HG03097 (cell line): ENCODE data around the gene BMP8B.

ENCODE experiments used
- ATAC-seq: cut with Tn5 transposase; IDR thresholded peaks from one replicate; pipeline ENCODE4 v1.9.1; 2021; ENCODE audit not compliant: unreplicated experiment, low FRiP score

Gene BMP8B

DNA sequence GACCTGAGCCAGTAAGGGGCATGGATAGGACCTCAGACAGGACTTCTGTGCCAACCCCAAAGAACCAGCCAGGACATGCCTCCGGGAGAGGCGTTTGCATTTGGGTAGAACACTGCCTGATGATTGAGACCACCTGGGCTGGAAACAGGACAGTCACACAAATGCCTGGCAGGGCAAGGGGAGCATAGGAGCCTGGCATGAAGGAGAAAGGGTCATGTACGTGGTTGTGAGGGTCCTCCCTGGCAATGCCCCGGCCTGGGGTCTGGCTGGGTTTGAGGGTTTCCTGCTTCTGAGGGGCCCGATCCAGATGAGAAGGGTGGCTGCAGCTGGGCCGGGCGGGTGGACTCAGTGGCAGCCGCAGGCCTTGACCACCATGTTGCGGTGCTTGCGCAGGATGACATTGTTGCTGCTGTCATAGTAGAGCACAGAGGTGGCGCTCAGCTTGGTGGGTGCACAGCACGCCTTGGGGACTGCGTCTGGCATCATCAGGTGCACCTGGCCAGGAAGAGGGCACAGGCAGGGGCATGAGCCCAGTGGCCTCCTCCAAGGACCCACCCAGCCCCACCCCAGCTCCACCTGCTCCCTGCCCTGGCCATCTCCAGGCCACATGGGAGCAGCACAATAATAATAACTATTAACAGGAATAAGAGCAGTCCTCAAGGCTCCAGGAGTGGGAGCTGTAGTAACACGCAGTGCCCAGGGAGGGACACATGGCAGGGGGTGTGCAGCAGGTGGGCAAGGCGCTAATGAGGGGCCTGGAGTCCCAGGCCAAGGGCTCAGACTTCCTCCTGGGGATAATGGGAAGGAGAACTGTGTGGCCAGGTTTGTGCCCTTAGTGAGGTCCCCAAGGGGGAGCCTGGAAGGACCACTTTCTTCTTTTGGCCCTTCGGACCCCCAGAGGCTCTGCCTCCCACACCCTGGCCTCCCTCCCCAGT, 28.3 kb downstream of the BMP8B start:
- ATAC-seq = no peak

DNA sequence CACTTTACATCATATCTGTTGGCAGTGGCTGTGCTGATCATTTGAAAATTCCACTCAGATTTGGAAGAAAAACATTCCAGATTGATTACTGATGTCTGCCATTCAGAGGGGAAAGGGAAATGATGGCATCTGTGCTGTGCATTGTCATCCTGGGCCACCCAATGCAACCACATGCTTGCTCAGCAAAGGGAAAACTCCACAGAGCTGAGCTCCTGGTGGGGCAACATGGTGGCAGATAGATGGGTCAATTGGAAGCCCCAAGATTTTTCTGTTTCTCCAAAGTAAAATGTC, 29.3 kb downstream of the BMP8B start:
- ATAC-seq = no peak

DNA sequence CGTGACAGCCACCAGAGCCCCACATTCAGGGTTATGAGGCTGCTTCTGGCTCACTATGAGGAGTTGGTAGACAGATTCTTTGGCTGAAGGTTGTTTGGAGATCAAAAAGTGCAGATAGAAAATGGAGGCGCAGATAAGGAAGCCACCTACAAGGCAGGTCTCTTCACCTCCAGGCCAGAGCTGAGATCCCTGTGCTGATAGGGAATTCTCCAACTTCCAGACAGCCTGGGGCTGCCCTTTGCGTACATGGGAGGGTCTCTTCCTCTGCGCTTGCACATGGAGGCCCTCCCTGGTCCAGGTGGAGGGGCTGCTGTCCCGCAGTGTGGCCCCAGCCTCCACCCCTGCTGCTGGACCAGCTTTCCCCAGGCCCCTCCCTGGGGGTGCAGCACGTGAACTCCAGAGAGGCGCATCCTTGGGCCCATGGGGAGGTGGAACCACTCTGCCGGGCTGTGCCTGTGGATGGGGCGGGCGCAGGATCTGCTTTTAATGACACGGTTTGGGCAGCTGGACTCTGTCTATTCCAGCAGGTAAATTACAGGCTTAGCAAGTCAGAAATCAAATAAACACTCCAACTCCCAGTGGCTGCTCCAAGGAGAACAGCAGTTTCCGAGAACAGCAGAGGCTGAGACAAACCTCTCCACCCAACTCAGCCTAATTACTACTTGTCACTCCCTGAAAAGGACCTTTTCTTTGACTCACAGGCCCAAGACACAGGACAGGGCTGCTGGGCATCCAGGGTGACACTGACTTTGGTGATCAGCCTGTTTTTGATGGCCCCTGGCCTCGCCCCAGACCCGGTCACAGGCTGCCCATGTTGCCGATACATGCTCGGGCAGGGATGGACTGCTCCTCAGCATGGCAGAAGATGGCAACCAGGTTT, 29.9 kb downstream of the BMP8B start:
- no peak for ATAC-seq

DNA sequence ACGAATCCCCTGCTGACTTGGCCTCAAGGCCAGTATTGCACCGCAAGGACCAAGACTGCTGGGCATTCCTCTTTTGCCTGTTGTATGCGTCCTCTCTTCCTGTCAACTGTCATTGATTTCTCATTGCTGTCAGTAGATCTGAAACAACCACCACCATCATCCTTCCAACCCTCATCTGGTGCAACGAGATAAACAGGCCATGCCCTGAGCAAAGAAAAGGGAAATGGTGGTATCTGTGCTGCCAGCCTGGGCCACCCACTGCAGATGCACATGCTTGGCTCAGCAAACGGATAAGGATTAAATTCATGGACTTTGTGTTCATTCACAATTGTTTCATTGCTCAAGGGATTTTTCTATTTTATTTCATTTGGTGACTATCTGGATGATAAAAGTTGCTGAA, 31.2 kb downstream of the BMP8B start:
- no peak for ATAC-seq

DNA sequence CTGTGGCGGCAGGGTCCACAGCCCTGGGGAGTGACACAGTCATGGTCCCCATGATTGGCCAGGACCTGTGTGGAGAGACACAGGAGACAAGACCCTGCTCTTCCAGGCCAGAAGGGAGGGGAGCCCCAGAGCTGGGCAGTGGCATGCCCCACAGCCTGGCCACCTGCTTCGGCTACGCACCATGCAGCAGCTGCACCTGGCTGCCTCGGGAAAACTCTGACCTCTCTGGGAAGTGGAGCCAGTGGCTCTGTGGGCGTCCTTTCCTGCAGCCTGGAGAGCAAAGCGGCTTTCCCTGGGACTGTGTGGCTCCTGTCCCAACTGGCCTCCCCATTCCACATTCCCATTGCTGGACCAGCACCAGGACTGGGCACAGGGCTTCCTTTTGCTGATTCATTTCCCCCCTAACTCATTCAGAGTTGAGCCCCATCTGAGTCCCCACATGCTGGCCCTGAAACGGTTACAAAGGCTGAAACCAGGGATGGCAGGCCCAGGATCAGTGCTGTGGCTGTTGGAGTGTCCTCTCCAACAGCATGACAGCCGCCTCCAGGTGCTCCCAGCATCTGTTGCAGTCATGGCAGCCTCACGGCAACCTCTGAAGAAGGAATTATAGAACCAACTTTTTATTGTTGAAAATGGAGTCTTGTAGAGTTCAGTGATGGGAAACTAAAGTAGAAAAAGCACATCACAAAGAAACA, 32.6 kb downstream of the BMP8B start:
- ATAC-seq = no peak

DNA sequence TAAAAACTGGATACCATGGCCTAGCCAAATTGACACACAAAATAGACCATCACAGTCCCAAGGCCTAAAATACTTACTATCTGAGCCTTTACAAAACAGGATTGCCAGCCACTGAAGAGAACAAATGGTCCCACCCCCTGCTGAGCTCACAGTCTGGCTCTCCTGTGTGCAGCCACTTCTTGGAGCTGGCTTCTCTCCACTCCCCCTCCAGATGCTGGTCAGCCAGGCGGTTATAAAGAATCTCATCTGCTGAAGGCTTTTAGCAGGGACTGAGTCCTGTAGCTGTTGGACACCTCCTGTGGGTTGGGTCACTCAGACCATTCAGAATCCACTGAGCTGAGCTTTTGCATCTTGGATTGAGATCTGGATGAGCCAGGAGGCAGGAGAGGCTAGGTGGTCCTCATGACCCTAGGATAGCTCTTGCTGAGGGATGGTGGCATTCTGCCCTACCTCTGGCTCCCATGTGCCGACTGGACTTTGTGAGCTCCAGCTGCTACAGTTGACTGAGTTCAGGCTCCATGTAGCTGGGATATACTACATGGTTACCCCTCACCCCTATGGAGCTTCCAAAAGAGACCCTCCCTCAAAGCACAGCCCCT, 33.7 kb downstream of the BMP8B start:
- no peak for ATAC-seq

DNA sequence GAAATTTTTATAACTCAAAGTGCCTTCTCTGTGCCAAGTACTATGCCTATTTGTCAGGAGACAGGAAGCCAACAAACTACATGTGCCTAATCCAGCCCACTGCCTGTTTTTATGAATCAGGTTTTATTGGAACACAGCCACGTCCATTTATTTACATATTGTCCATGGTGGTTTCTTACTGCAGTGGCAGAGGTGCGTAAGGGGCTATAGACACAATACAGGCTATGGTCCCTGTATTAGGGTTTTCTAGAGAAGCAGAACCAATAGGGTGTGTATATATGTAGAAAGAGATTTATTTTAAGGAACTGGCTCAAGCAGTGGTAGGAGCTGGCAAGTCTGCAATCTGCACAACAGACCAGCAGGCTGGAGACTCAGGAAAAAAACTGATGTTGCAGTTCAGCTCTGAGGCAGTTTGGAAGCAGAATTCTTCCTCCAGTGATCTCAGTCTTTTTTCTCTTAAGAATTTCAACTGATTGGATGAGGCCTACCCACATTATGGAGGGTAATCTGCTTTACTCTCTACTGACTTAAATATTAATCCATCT, 34.6 kb downstream of the BMP8B start:
- no peak for ATAC-seq

DNA sequence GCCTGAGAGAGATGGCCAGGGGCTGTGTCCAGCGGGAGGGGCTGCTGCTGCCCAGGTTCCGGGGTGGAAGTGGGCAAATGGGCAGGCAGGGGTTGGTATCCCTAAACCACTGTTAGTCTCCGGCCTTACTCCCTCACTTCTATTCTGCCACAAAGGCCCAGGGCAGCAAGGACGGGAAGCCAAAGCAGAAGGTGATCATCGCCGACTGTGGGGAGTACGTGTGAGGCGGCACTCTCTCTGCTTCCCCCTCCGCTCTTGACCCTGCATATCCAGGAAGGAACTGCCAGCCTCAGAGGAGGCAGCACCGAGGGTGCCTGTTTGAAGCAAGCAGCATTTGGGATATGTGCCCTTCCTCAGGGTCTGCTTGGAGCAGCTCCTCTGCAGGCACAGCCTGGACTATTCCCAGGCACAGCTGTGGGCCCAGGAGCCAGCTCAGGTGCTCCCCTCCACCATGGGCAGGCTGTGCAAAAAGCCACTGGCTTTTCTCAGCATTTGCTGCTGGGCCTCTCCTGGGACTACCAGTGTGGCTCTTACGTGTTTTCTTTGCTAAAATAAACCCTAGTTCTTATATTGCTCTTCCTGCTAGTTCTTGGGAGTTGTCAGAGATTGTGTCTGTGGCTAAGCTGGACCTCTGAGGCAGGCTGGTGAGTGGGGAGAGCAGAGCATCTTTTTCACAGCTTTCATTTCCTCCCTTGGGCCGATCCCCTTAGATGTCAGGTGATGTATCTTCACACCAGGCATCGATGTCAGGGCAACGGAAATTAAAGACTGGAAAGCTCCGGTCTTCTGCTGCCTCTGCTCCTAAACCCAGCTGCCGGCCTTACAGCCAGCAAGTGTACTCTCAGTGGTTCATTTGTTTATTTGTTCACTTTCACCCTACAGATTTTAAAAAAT, 35.3 kb downstream of the BMP8B start:
- ATAC-seq = no peak

DNA sequence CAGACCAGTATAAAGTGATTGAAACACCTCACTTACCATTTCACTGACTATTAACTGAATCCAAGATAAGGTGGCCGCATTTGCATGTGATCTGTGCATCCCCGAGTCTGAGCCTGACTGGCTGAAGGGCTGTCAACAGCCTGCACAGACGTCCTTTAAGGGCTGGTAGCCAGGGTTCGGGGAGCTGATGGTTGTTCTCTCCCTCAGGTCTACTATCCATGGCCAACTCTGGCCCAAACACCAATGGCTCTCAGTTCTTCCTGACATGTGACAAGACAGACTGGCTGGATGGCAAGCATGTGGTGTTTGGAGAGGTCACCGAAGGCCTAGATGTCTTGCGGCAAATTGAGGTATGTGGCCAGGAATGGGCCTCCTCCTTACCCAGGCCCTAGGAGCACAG, 36.0 kb downstream of the BMP8B start:
- no peak for ATAC-seq

DNA sequence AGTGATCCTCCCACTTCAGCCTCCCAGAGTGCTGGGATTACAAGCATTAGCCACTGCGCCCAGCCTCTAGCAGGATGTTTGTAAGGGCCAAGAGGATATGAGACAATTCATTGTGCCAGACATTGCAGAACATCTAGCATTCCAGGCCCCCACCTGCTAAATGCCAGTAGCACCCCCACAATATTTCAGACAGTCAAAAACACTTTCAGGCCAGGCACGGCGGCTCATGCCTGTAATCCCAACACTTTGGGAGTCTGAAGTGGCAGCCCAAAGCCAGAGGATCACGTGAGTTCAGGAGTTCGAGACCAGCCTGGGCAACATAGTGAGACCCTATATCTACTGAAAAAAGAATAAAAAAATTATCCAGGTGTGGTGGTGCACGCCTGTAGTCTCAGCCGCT, 37.1 kb downstream of the BMP8B start:
- ATAC-seq = no peak

DNA sequence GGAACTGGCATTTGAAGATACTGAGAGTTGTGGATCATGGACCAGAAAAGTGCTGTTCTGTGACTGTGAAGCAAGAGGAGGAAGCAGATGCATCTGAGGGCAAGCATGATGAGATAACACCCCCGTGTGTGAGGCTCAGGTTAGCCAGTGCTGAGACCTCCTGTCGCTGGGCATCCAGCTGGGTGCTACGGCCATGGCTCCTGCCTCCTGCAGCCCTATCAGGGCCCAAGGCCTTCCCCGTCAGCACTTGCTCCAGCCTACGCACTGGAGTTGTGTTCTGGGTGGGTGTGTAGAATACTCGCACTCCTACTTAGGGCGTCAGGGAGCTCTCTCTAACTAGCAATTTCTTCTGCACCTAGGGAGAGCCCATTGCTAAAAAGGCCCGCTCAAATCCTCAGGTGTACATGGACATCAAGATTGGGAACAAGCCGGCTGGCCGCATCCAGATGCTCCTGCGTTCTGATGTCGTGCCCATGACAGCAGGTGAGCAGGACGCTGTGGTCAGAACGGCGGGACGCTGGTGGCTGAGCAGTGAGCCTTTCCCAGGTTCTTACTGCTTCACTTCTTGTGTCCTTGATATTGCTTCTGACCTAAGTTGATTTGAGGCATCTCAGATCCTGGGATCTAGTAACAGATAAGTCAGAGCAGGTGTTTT, 43.5 kb downstream of the BMP8B start:
- no peak for ATAC-seq

DNA sequence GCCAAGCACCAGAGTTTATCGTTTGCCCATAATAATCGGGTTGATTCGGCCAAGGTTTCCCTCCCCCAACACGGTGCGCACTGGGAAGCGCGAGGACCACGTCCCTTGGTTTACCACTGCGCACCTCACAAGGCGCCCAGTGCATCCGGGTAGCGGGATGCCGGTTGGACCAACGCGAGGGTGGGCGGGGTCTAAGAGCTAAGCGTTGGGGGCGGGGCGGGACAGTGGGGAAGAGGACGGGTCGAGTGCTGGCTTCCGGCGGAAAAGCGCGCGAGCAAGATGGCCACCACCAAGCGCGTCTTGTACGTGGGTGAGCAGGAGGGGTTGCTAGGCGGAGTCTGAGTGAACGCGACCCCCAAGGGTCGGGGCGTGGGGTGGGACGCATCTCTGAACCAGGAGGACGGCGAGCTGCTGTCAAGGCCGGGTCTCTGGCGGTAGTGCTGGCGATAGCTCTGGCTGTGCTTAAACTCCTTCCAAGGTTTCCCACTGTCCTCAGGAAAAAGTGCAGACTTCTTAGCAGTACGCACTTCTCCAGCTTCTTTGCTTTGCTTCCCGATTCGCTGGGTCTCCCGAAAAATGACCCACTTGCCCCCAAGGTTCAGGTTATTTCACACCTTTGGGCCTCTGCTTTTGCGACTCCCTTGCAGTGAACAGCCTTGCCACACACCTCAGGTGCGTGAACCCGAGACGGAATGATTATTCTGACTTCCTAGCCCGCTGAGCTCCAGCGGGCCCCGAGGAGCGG, 49.9 kb downstream of the BMP8B start, which contains the start of gene PPIE:
PPIE (plus strand) TSS at position 261 of the 745 bp plus-strand sequence; CDS start at position 280, 19 bp downstream.
- peak; percentile 70 for ATAC-seq

DNA sequence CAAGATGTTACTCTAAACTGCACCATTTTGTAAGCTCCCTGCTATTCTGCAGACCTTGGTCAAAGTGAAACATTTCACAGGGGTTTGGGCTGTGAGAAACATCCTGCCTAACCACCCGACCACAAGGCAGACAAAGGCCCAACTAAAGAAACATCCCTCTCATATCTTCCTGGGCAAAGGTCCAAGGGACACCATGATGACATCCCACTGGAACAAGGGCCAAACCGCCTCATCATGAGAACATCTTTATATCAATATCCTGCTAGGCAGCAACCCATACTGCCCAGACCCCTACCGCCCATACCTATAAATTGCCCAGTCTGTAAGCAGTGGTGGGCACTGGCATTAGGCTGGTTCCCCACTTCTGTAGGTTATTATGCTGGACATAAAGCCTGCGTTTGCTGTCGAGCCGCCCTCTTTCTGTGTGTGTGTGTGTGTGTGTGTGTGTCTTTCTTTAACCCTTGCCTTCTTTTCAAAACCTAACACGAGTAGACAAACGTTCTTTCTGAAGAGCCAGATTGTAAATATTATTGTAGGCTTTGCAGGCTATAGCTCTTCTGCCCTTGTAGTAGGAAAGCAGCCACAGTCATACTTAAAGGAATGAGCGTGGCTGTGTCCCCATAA, 51.0 kb downstream of the BMP8B start:
- no peak for ATAC-seq

DNA sequence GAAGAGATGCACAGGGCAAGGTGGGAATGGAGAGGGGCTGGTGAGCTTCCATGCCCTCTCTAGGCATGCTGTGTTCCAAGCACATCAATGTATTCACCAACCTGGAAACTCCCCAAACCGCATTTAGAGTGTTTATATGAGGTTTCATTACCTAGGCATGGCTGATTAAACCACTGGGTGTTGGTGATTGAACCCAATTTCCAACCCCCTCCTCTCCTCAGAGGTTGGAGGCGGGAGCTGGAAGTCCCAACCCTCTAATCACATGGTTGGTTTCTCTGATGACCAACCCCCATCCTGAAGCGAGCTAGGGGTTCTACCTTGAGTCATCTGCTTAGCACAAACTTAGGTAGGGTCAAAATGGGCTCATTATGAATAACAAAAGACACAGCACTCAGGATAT, 52.9 kb downstream of the BMP8B start:
- ATAC-seq = no peak

DNA sequence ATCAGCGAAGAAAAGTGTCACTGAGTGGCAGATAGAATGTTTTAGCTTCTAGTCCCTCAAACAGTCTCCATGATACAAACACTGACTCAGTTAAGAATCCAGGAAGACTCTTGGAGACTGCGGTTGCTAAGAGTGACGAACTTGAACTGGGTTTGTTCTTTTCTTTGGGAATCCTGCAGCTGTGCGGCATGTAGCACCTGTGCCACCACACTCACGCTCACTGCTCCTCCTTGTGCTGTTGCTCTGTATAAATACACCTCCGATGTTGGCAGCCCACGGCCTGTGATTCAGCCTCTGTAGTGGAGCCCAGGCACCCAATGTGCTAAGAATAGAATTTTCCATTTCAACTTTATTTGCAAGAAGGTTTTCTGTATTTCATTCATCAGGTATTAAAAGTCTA, 55.5 kb downstream of the BMP8B start:
- no peak for ATAC-seq

DNA sequence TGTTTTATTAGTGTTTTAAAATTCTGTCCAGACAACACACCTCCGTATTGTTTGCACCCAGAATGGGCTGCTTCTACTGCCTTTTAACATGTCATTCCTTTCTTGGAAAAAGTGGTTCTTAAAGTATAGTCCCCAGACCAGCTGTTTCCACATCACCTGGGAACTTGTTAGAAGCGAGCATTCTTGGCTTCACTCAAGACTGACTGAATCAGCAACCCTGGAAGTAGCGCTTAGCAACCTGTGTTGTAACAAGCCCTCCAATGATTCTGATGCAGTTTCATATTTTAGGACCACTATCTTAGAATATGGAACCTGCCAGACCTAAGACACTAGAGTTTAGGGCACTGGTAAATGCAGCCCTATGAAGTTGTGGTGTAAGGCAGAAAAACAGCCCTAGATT, 55.9 kb downstream of the BMP8B start:
- no peak for ATAC-seq

DNA sequence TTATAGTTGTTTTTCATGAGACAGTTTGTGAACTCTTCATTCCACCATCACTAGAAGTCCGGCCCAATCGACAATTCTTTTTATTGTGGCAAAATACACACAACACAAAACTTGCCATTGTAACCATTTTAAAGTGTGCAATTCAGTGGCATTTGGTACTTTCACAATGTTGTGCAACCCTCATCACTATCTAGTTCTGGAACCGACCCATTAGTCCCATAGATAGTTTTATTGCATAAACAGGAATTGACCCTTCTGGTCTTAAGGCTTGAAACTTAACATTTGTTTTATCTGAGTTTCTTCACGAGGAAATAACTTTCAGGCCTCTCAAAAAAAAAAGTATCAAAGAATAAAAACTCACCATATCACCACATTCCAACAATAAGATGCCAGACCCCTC, 58.8 kb downstream of the BMP8B start:
- no peak for ATAC-seq

DNA sequence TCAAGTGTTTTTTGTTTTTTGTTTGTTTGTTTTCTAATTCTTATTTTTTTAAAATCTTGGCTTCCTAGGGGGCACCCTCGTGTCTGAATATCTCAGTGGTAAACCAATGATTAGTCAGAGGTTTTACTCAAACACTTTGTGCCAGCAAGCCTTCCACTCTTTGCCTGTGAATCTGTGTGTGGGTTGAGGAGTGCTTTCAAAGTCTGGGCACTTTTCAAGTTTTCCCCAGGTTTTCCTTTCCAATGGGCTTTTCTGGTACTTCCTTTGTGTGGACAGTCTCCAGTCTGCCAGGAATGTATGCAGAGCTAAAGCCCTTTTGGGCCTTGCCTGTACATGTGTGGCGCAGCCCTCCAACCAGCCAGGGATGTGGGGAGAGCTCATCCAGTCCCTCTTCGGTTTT, 59.6 kb downstream of the BMP8B start:
- ATAC-seq = no peak
